ENCODE results near the gene RTKN. TPM values are rescaled to one million over a fixed set of nuclear protein-coding genes. Genes with fewer than 3 reads are reported as not detected.
"Not testable (repeated sequence)": the region's sequence is repeated elsewhere in the genome, so short reads cannot be mapped to it uniquely, and the experiment has no call there.

The RTKN gene
- 11.3 TPM for total RNA-seq
- long read RNA-seq, transcript RTKN-202 (12 exons, 2,142 nt), result major isoform, 9 of 27 reads
- long read RNA-seq, transcript RTKN-201 (12 exons, 2,220 nt), result minor isoform, 7 of 27 reads
- long read RNA-seq, partial matches to known transcripts, result 0 of 27 reads
- long read RNA-seq, other reads (novel, unspliced or antisense), result 4 of 27 reads

GRCh38 chr2:74441690-74442482 lies at the start of gene RTKN:
RTKN (minus strand) TSS chr2:74441937; CDS start chr2:74441816, 121 bp downstream.
- DNase-seq (ENCODE audit: low spot score), result peak; percentile 91

- DNase-seq (ENCODE audit: low spot score), result no peak
These were observed 48.2 kb upstream of the RTKN start for GRCh38 chr2:74489906-74490305.

- DNase-seq (ENCODE audit: low spot score), result no peak
These were observed 47.1 kb upstream of the RTKN start for GRCh38 chr2:74488643-74489481.

- DNase-seq (ENCODE audit: low spot score), result no peak
These were observed 44.4 kb upstream of the RTKN start for GRCh38 chr2:74486141-74486540.

GRCh38 chr2:74483675-74484164 lies 42.0 kb upstream of the RTKN start:
- DNase-seq (ENCODE audit: low spot score), result not testable (repeated sequence)

GRCh38 chr2:74482801-74483674 lies 41.3 kb upstream of the RTKN start, which contains the start of the genes CCDC142 and TTC31:
CCDC142 (minus strand) TSS chr2:74482998; CDS start chr2:74482837, 161 bp downstream.
TTC31 (plus strand) TSS chr2:74483081; CDS start chr2:74483096, 15 bp downstream.
- DNase-seq (ENCODE audit: low spot score), result peak; percentile 96

GRCh38 chr2:74481961-74482800 lies 40.4 kb upstream of the RTKN start:
- no peak for DNase-seq (ENCODE audit: low spot score)

GRCh38 chr2:74481431-74481830 lies 39.7 kb upstream of the RTKN start:
- DNase-seq (ENCODE audit: low spot score), result no peak

GRCh38 chr2:74474899-74475298 lies 33.2 kb upstream of the RTKN start:
- DNase-seq (ENCODE audit: low spot score), result no peak

- no peak for DNase-seq (ENCODE audit: low spot score)
These were observed 32.7 kb upstream of the RTKN start for GRCh38 chr2:74474481-74474880.

- no peak for DNase-seq (ENCODE audit: low spot score)
These were observed 31.2 kb upstream of the RTKN start for GRCh38 chr2:74472945-74473258.

GRCh38 chr2:74472086-74472944 lies 30.6 kb upstream of the RTKN start, which contains the start of gene MRPL53:
MRPL53 (minus strand) TSS chr2:74472680; CDS start chr2:74472660, 20 bp downstream.
- peak; percentile 96 for DNase-seq (ENCODE audit: low spot score)

GRCh38 chr2:74471332-74472065 lies 29.8 kb upstream of the RTKN start:
- no peak for DNase-seq (ENCODE audit: low spot score)

- not testable (repeated sequence) for DNase-seq (ENCODE audit: low spot score)
These were observed 29.0 kb upstream of the RTKN start for GRCh38 chr2:74470742-74471141.

- DNase-seq (ENCODE audit: low spot score), result no peak
These were observed 22.7 kb upstream of the RTKN start for GRCh38 chr2:74464406-74464805.

GRCh38 chr2:74462786-74463105 lies 21.0 kb upstream of the RTKN start:
- no peak for DNase-seq (ENCODE audit: low spot score)

GRCh38 chr2:74462054-74462785 lies 20.5 kb upstream of the RTKN start:
- DNase-seq (ENCODE audit: low spot score), result no peak

Measured in mesenteric fat pad (tissue), 1 donor.